IMR-90 (cell line): Measurements from ENCODE around the gene PARVG. TPM values are rescaled to one million over a fixed set of nuclear protein-coding genes. Genes with fewer than 3 reads are reported as not detected.

Experiments used
- ATAC-seq: fragments of 200-7000 bp; cut with Tn5 transposase; 2 replicates; pipeline ENCODE4 v1.9.1; 2020; ENCODE audit warnings: low read depth, mild to moderate bottlenecking, moderate library complexity
- BruUV-seq: library from RNA; stranded (reverse); fragments of 400-500 nt; replicated peaks from 2 replicates; lab custom pipeline; 2021; lab: Mats Ljungman, UMichigan
- CTCF ChIA-PET: fragments of 300-600 bp; formaldehyde crosslinking; extraction: SDS; loops from one replicate; lab custom pipeline; 2021; ENCODE audit warnings: antibody characterized with exemption; lab: Yijun Ruan, JAX
- POLR2A ChIA-PET: fragments of 300-600 bp; sonication (Branson Sonifier 250); formaldehyde crosslinking; loops from one replicate; lab custom pipeline; 2022; ENCODE audit warnings: antibody characterized with exemption; ENCODE audit not compliant: unreplicated experiment; lab: Charles Lee
- DNase-seq: peaks from one replicate; pipeline ENCODE4 v3.0.0; 2013
- H2AFZ ChIP-seq: replicated peaks from 2 replicates; pipeline ENCODE3; 2013; ENCODE audit warnings: low read length, mild to moderate bottlenecking; ENCODE audit not compliant: poor library complexity
- H2AK5ac ChIP-seq: 2 replicates; pipeline ENCODE4 v1.6.1; 2013; ENCODE audit warnings: low read depth, low read length, inconsistent platforms
- H2AK9ac ChIP-seq: replicated peaks from 2 replicates; pipeline ENCODE3; 2013; ENCODE audit warnings: mild to moderate bottlenecking, low read depth, low read length, moderate library complexity; ENCODE audit not compliant: poor library complexity
- H2BK120ac ChIP-seq: 2 replicates; pipeline ENCODE4 v1.6.1; 2013; ENCODE audit warnings: low read depth, low read length, inconsistent platforms
- H2BK15ac ChIP-seq: 3 replicates; pipeline ENCODE4 v1.6.1; 2013; ENCODE audit warnings: low read depth, low read length, inconsistent platforms
- H2BK20ac ChIP-seq: 2 replicates; pipeline ENCODE4 v1.6.1; 2013; ENCODE audit warnings: low read depth, mild to moderate bottlenecking, inconsistent platforms, low read length, moderate library complexity
- H2BK5ac ChIP-seq: 2 replicates; pipeline ENCODE4 v1.6.1; 2013; ENCODE audit warnings: mild to moderate bottlenecking, low read depth, low read length, inconsistent platforms; ENCODE audit not compliant: poor library complexity, severe bottlenecking
- H3K14ac ChIP-seq: replicated peaks from 2 replicates; pipeline ENCODE4 v1.6.1; 2013; ENCODE audit warnings: low read depth, low read length, inconsistent platforms
- H3K18ac ChIP-seq: 2 replicates; pipeline ENCODE4 v1.6.1; 2013; ENCODE audit warnings: low read depth, low read length, control low read depth
- H3K23ac ChIP-seq: 2 replicates; pipeline ENCODE4 v1.6.1; 2013; ENCODE audit warnings: low read depth, low read length, inconsistent platforms
- H3K27ac ChIP-seq: 2 replicates; pipeline ENCODE4 v1.5.1; 2013; ENCODE audit warnings: mild to moderate bottlenecking, control low read depth, low read length; ENCODE audit not compliant: insufficient read depth
- H3K27me3 ChIP-seq: 2 replicates; pipeline ENCODE4 v1.6.1; 2013; ENCODE audit warnings: low read length; ENCODE audit not compliant: control insufficient read depth, insufficient read depth
- H3K36me3 ChIP-seq: 2 replicates; pipeline ENCODE4 v1.6.1; 2013; ENCODE audit warnings: low read length, mixed read lengths; ENCODE audit not compliant: control insufficient read depth, insufficient read depth
- H3K4ac ChIP-seq: 2 replicates; pipeline ENCODE4 v1.6.1; 2013; ENCODE audit warnings: low read depth, low read length, inconsistent platforms
- H3K4me1 ChIP-seq: 2 replicates; pipeline ENCODE4 v1.6.1; 2013; ENCODE audit warnings: low read length, mixed read lengths; ENCODE audit not compliant: control insufficient read depth, insufficient read depth
- H3K4me2 ChIP-seq: 2 replicates; pipeline ENCODE4 v1.6.1; 2013; ENCODE audit warnings: low read depth, mild to moderate bottlenecking, control low read depth, low read length, moderate library complexity
- H3K4me3 ChIP-seq: 2 replicates; pipeline ENCODE4 v1.5.1; 2013; ENCODE audit warnings: low read depth, mild to moderate bottlenecking, control low read depth, low read length, moderate library complexity; ENCODE audit not compliant: insufficient read depth
- H3K56ac ChIP-seq: 2 replicates; pipeline ENCODE4 v1.6.1; 2013; ENCODE audit warnings: low read length, inconsistent platforms; ENCODE audit not compliant: insufficient read depth; ENCODE audit errors: extremely low read depth
- H3K79me1 ChIP-seq, 2 experiments: 2 replicates each; pipeline ENCODE4 v1.6.1; 2013; ENCODE audit warnings: low read length in 2 of 2, inconsistent platforms in 1 of 2, low read depth in 1 of 2
- H3K9ac ChIP-seq: 2 replicates; pipeline ENCODE4 v1.6.1; 2013; ENCODE audit warnings: low read depth, low read length, control low read depth
- H3K9me1 ChIP-seq: 2 replicates; pipeline ENCODE4 v1.6.1; 2013; ENCODE audit warnings: low read length, inconsistent platforms; ENCODE audit not compliant: insufficient read depth
- H3K9me3 ChIP-seq: 2 replicates; pipeline ENCODE4 v1.6.1; 2013; ENCODE audit warnings: low read length; ENCODE audit not compliant: control insufficient read depth, insufficient read depth
- H4K20me1 ChIP-seq: 2 replicates; pipeline ENCODE4 v1.6.1; 2013; ENCODE audit warnings: low read length, inconsistent platforms; ENCODE audit not compliant: insufficient read depth
- H4K5ac ChIP-seq: 2 replicates; pipeline ENCODE4 v1.6.1; 2013; ENCODE audit warnings: mild to moderate bottlenecking, low read depth, low read length, control low read depth
- H4K8ac ChIP-seq, 2 experiments: 2 replicates each; pipeline ENCODE4 v1.6.1; 2013; ENCODE audit warnings: low read depth in 2 of 2, low read length in 2 of 2, control low read depth in 1 of 2, inconsistent platforms in 1 of 2
- H4K91ac ChIP-seq: 2 replicates; pipeline ENCODE4 v1.6.1; 2013; ENCODE audit warnings: low read depth, low read length, inconsistent platforms; ENCODE audit not compliant: insufficient read depth
- BHLHE40 ChIP-seq: fragments of 150-350 bp; IDR thresholded peaks from 2 replicates; pipeline ENCODE4 v1.6.1; 2016; ENCODE audit warnings: mild to moderate bottlenecking, low read depth, low read length
- CEBPB ChIP-seq: IDR thresholded peaks from 2 replicates; pipeline ENCODE4 v1.6.1; 2012; ENCODE audit warnings: low read depth, low read length, improper control_type of control experiment
- CHD1 ChIP-seq: IDR thresholded peaks from 2 replicates; pipeline ENCODE4 v1.6.1; 2012; ENCODE audit warnings: low read depth, low read length, improper control_type of control experiment
- ELK1 ChIP-seq: fragments of 150-350 bp; IDR thresholded peaks from 2 replicates; pipeline ENCODE4 v1.6.1; 2016; ENCODE audit warnings: low read depth, mild to moderate bottlenecking, low read length, moderate library complexity, borderline replicate concordance
- FOS ChIP-seq: fragments of 150-350 bp; IDR thresholded peaks from 2 replicates; pipeline ENCODE4 v1.6.1; 2016; ENCODE audit warnings: low read depth, low read length
- MAFK ChIP-seq: IDR thresholded peaks from 2 replicates; pipeline ENCODE4 v1.6.1; 2012; ENCODE audit warnings: low read depth, low read length, improper control_type of control experiment
- MAZ ChIP-seq: IDR thresholded peaks from 2 replicates; pipeline ENCODE4 v1.6.1; 2012; ENCODE audit warnings: low read depth, mild to moderate bottlenecking, low read length, improper control_type of control experiment, moderate library complexity, borderline replicate concordance
- MXI1 ChIP-seq: IDR thresholded peaks from 2 replicates; pipeline ENCODE4 v1.6.1; 2012; ENCODE audit warnings: low read depth, mild to moderate bottlenecking, low read length, moderate library complexity, borderline replicate concordance
- NFE2L2 ChIP-seq: fragments of 150-350 bp; IDR thresholded peaks from 2 replicates; pipeline ENCODE4 v1.6.1; 2016; ENCODE audit warnings: low read depth, mild to moderate bottlenecking, low read length
- POLR2A ChIP-seq: IDR thresholded peaks from 2 replicates; pipeline ENCODE4 v1.6.1; 2012; ENCODE audit warnings: mild to moderate bottlenecking, low read depth, low read length
- RAD21 ChIP-seq: IDR thresholded peaks from 2 replicates; pipeline ENCODE4 v1.6.1; 2012; ENCODE audit warnings: low read length, improper control_type of control experiment
- RCOR1 ChIP-seq: IDR thresholded peaks from 2 replicates; pipeline ENCODE4 v1.6.1; 2012; ENCODE audit warnings: mild to moderate bottlenecking, low read length, improper control_type of control experiment; ENCODE audit not compliant: insufficient replicate concordance
- RFX5 ChIP-seq: IDR thresholded peaks from 2 replicates; pipeline ENCODE4 v1.8.0; 2012; ENCODE audit warnings: low read depth, mild to moderate bottlenecking, low read length, moderate library complexity
- SMC3 ChIP-seq: fragments of 150-350 bp; IDR thresholded peaks from 2 replicates; pipeline ENCODE4 v1.6.1; 2016; ENCODE audit warnings: low read depth, mild to moderate bottlenecking, antibody characterized with exemption, low read length, moderate library complexity
- WGBS, 2 experiments: methylation state at CpG; one replicate each; pipeline versions ENCODE4 v1.1.5 to v1.1.7; 2013; ENCODE audit warnings: missing lambda C conversion rate in 2 of 2; ENCODE audit not compliant: insufficient read length in 1 of 2; ENCODE audit errors: extremely low coverage in 2 of 2; 5-methylcytosine and 5-hydroxymethylcytosine counted together
- dilution Hi-C: fragments of 300-500 bp; cut with HindIII; formaldehyde crosslinking; loops from one replicate; pipeline ENCODE4 v1.14.3; 2018; ENCODE audit warnings: low sequenced_read_pairs; ENCODE audit not compliant: unreplicated experiment
- in situ Hi-C: fragments of 300-500 bp; cut with MboI; formaldehyde crosslinking; loops from 3 replicates; pipeline ENCODE4 v1.14.3; 2019; ENCODE audit warnings: low sequenced_read_pairs, inconsistent platforms, mixed read lengths
- intact Hi-C: fragments of 100-400 bp; cut with micrococcal nuclease; formaldehyde crosslinking; loops from 2 replicates; pipeline ENCODE4 v1.10.0; 2022
- polyA plus RNA-seq, 3 experiments: library from polyadenylated mRNA; depleted of rRNA; stranded (reverse); fragments of >200 nt; gene quantifications; 2 replicates each; pipeline ENCODE4 v1.2.3, GENCODE V29; 2012; ENCODE audit warnings: low replicate concordance in 1 of 3
- total RNA-seq: library from RNA; depleted of rRNA; stranded (reverse); fragments of >200 nt; gene quantifications from 2 replicates; pipeline ENCODE4 v1.2.3, GENCODE V29; 2012
- TF ChIP-seq, protein P1 (sequence below): fragments of 150-350 bp; IDR thresholded peaks from 2 replicates; pipeline ENCODE4 v1.6.1; 2017; ENCODE audit warnings: mild to moderate bottlenecking, antibody characterized with exemption, low read length, low read depth
- TF ChIP-seq, protein P2 (sequence below): conservative IDR thresholded peaks from 2 replicates; pipeline ENCODE4 v1.5.1; 2012; ENCODE audit warnings: mild to moderate bottlenecking, low read depth, low read length, improper control_type of control experiment

The PARVG gene
- total and polyA plus RNA-seq, 2 of the 4 experiments (the other 2 are of a cell fraction) = not detected

- H3K36me3 ChIP-seq = no peaks in the 10 kb centered on the region
- no peak overlapping the region for H3K56ac ChIP-seq
- intact Hi-C loops (no loop called here), in situ Hi-C loops (no loop called here), dilution Hi-C loops (no loop called here)
- no peak overlapping the region for H2BK120ac ChIP-seq
- H2BK5ac ChIP-seq = no peak overlapping the region
- no peak overlapping the region for H3K4me2 ChIP-seq
- H2BK15ac ChIP-seq = no peak overlapping the region
- H3K4me3 ChIP-seq = no peak overlapping the region
- peaks cover 10% of the 10 kb centered on the region for H3K9me3 ChIP-seq
- H3K27ac ChIP-seq = no peak overlapping the region
- DNase-seq = no peak
- no peaks in the 10 kb centered on the region for H4K20me1 ChIP-seq
- no peak overlapping the region for H4K91ac ChIP-seq
- H3K9me1 ChIP-seq = no peaks in the 10 kb centered on the region
- WGBS, 2 experiments = no CpG with 5 or more reads among the region's 2 CpGs
- no peak overlapping the region for H2BK20ac ChIP-seq
- CTCF ChIA-PET = no interaction called here
- H4K5ac ChIP-seq = no peak overlapping the region
- H3K18ac ChIP-seq = no peak overlapping the region
- H2AK5ac ChIP-seq = no peak overlapping the region
- no peak overlapping the region for H3K14ac ChIP-seq
- no peak overlapping the region for H4K8ac ChIP-seq
- peaks cover 8% of the 10 kb centered on the region; the same call in 1 of the 2 replicates for H3K27me3 ChIP-seq
- H2AFZ ChIP-seq = no peak overlapping the region
- no peak overlapping the region for H3K23ac ChIP-seq
- no peak overlapping the region for H3K4ac ChIP-seq
- H3K79me1 ChIP-seq = no peaks in the 10 kb centered on the region
- TF ChIP-seq BHLHE40 = no peak
- no peak for TF ChIP-seq CHD1
- no peak for TF ChIP-seq MAZ
- TF ChIP-seq POLR2A = no peak
- TF ChIP-seq RAD21 = no peak
- TF ChIP-seq, protein P1, sequence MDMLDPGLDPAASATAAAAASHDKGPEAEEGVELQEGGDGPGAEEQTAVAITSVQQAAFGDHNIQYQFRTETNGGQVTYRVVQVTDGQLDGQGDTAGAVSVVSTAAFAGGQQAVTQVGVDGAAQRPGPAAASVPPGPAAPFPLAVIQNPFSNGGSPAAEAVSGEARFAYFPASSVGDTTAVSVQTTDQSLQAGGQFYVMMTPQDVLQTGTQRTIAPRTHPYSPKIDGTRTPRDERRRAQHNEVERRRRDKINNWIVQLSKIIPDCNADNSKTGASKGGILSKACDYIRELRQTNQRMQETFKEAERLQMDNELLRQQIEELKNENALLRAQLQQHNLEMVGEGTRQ = no peak
- TF ChIP-seq MXI1 = no peak
- no peak for TF ChIP-seq MAFK
- no peak for TF ChIP-seq RCOR1
- no peak for TF ChIP-seq CEBPB
- TF ChIP-seq, protein P2, sequence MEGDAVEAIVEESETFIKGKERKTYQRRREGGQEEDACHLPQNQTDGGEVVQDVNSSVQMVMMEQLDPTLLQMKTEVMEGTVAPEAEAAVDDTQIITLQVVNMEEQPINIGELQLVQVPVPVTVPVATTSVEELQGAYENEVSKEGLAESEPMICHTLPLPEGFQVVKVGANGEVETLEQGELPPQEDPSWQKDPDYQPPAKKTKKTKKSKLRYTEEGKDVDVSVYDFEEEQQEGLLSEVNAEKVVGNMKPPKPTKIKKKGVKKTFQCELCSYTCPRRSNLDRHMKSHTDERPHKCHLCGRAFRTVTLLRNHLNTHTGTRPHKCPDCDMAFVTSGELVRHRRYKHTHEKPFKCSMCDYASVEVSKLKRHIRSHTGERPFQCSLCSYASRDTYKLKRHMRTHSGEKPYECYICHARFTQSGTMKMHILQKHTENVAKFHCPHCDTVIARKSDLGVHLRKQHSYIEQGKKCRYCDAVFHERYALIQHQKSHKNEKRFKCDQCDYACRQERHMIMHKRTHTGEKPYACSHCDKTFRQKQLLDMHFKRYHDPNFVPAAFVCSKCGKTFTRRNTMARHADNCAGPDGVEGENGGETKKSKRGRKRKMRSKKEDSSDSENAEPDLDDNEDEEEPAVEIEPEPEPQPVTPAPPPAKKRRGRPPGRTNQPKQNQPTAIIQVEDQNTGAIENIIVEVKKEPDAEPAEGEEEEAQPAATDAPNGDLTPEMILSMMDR = no peak
- no peak for TF ChIP-seq SMC3
- no peak for TF ChIP-seq ELK1
- no peak for TF ChIP-seq FOS
- TF ChIP-seq RFX5 = no peak
- TF ChIP-seq NFE2L2 = no peak
- no TSS peak for BruUV-seq
- ATAC-seq = no peak
- no peaks in the 10 kb centered on the region for H3K4me1 ChIP-seq
- no peak overlapping the region for H3K9ac ChIP-seq
- H2AK9ac ChIP-seq = no peak overlapping the region
- POLR2A ChIA-PET = no interaction called here
Observed at GRCh38 chr22:44254811-44255210, 74.1 kb downstream of the PARVG start.
